HG02884 (cell line): ENCODE results near the gene CLCF1.

Source experiments
- ATAC-seq: cut with Tn5 transposase; IDR thresholded peaks from one replicate; pipeline ENCODE4 v1.9.1; 2021; ENCODE audit warnings: mild to moderate bottlenecking, moderate library complexity; ENCODE audit not compliant: unreplicated experiment

CLCF1 gene

GRCh38 chr11:67376063-67376820, 2.8 kb upstream of the CLCF1 start:
- no peak for ATAC-seq

- ATAC-seq = no peak
Observed at GRCh38 chr11:67375320-67376055, 2.1 kb upstream of the CLCF1 start.

- ATAC-seq = no peak
Observed at GRCh38 chr11:67374571-67375281, 1.3 kb upstream of the CLCF1 start.

GRCh38 chr11:67373648-67374570, 511 bp upstream of the CLCF1 start:
- ATAC-seq = no peak

GRCh38 chr11:67372321-67372992, 941 bp downstream of the CLCF1 start:
- ATAC-seq = no peak

- ATAC-seq = no peak
Observed at GRCh38 chr11:67371911-67372320, 1.5 kb downstream of the CLCF1 start.

- ATAC-seq = no peak
Observed at GRCh38 chr11:67371189-67371910, 2.0 kb downstream of the CLCF1 start.

GRCh38 chr11:67370351-67371076, 2.9 kb downstream of the CLCF1 start:
- ATAC-seq = no peak

- no peak for ATAC-seq
Observed at GRCh38 chr11:67369801-67370284, 3.6 kb downstream of the CLCF1 start.

GRCh38 chr11:67369275-67369674, 4.1 kb downstream of the CLCF1 start:
- no peak for ATAC-seq

- no peak for ATAC-seq
Observed at GRCh38 chr11:67368621-67369020, 4.8 kb downstream of the CLCF1 start.

- no peak for ATAC-seq
Observed at GRCh38 chr11:67367761-67368227, 5.6 kb downstream of the CLCF1 start.

GRCh38 chr11:67366961-67367760, 6.2 kb downstream of the CLCF1 start:
- ATAC-seq = no peak

GRCh38 chr11:67366546-67366945, 6.9 kb downstream of the CLCF1 start:
- ATAC-seq = no peak

- ATAC-seq = no peak
Observed at GRCh38 chr11:67365736-67366444, 7.5 kb downstream of the CLCF1 start.

GRCh38 chr11:67364783-67365722, 8.3 kb downstream of the CLCF1 start:
- no peak for ATAC-seq
